ENCODE measurements around the gene PLA2G12B.
"Not testable (repeated sequence)": the region's sequence is repeated elsewhere in the genome, so short reads cannot be mapped to it uniquely, and the experiment has no call there.

Gene PLA2G12B, protein sequence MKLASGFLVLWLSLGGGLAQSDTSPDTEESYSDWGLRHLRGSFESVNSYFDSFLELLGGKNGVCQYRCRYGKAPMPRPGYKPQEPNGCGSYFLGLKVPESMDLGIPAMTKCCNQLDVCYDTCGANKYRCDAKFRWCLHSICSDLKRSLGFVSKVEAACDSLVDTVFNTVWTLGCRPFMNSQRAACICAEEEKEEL

DNA sequence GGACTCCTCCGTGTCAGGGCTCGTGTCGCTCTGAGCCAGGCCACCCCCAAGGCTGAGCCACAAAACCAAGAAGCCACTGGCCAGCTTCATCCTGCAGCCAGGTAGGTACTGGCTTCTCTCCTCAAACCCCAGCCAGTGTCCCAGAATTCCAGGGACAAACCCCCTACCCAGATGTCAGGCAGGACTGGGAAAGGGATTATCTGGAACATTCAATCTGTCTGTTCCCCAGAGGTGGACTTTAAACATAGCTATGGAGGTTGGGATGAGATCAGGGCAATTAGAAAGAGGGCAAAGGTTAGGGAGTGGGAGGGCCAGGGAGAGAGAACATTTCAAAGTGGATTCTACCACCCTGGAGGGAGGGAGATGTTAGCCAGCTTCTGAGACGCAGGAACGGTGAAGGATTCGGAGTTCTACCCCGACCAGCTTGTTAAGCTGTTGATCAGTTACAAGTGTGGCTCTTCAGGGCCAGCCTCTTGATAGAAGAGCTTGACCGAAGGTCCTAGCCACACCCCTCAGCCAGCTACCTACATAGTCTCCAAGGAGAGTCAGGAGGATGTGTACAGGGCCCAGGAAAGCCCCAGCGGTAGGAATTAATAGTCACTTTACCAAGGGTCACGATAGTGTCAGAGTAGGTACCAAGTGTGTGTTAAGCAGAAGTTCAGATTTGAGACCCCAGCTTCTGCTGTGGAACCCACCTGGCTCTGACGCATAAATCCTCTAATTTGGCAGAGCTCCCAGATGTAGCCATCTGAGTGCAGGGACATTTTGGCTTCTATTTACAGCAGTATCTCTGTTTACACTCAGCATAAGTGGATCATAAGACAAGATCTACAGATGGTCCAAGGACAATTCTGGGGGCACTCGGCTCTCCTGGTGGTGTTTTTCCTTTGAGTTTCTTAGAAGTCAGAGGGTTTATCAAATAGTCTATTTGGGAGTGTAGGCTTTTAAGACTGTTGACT lies at the start of gene PLA2G12B:
Gene PLA2G12B (minus strand): TSS at position 211 of the 959 bp plus-strand sequence. CDS start 121 bp downstream, at position 90.
- in situ Hi-C loops (cut with MboI; ENCODE audit: low sequenced_read_pairs), result no loop called here

DNA sequence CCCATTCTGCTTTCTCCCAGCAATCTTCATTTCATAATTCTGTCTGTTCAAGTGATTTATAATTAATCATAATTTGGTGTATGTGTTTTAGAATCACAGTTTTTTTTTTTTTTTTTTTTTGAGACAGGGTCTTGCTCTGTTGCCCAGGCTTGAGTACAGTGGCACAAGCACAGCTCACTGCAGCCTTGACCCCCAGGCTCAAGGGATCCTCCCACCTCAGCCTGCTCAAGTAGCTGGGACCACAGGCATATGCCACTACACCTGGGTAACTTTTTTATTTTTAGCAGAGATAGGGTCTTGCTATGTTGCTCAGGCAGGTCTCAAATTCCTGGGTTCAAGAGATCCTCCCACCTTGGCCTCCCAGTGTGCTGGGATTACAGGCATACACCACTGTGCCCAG lies 49.2 kb upstream of the PLA2G12B start:
- in situ Hi-C loops (cut with MboI; ENCODE audit: low sequenced_read_pairs), result no loop called here

DNA sequence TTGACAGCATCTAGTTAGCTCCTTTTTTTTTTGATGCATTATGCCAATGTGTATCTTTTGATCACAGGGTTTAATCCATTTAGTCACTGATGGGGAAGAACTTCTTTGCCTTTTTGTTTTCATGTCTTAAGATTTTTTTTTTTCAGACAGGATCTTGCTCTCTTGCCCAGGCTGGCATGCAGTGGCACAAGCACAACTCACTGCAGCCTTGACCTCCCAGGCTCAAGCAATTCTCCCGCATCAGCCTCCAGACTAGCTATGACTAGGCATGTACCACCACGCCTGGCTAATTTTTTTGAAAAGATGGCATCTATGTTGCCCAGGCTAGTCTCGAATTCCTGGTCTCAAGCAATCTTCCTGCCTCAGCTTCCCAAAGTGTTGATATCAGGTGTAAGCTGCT lies 46.4 kb upstream of the PLA2G12B start:
- in situ Hi-C loops (cut with MboI; ENCODE audit: low sequenced_read_pairs), result no loop called here

DNA sequence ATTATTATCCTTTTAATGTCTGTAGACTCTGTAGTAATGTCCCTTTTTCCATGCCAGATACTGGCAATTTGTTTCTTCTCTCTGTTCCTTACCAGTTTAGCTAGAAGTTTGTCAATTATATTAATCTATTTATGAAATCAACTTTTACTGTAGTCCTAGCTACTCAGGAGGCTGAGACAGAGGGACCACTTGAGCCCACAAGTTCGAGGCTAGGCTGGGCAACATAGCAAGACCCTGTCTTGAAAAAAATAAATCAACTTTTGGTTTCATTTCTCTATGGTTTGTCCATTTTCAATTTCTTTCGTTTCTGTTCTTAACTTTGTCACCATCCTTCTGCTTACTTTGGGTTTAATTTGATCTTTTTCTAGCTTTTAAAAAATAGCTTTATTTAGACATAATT lies 42.5 kb upstream of the PLA2G12B start:
- in situ Hi-C loops (cut with MboI; ENCODE audit: low sequenced_read_pairs), result no loop called here

DNA sequence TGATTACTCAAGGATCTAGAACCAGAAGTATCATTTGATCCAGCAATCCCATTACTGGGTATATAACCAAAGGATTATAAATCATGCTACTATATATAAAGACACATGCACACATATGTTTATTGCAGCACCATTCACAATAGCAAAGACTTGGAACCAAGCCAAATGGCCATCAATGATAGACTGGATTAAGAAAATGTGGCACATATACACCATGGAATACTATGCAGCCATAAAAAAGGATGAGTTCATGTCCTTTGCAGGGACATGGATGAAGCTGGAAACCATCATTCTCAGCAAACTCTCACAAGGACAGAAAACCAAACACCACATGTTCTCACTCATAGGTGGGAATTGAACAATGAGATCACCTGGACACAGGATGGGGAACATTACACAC lies 40.9 kb upstream of the PLA2G12B start:
- in situ Hi-C loops (cut with MboI; ENCODE audit: low sequenced_read_pairs), result not testable (repeated sequence)

GRCh38 chr10:72989771-72990170 lies 35.2 kb upstream of the PLA2G12B start:
- in situ Hi-C loops (cut with MboI; ENCODE audit: low sequenced_read_pairs), result not testable (repeated sequence)

DNA sequence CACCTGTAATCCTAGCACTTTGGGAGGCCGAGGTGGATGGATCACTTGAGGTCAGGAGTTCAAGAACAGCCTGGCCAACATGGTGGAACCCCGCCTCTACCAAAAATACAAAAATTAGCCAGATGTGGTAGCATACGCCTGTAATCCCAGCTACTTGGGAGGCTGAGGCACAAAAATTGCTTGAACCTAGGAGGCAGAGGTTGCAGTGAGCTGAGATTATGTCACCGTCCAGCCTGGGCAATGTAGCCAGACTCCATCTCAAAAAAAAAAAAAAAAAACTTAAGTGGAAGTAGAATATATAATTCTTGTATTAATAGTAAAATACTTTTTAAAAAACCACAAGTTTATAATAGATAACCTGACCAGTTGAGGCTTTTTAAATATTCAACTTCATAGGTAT lies 30.0 kb upstream of the PLA2G12B start:
- in situ Hi-C loops (cut with MboI; ENCODE audit: low sequenced_read_pairs), result not testable (repeated sequence)

DNA sequence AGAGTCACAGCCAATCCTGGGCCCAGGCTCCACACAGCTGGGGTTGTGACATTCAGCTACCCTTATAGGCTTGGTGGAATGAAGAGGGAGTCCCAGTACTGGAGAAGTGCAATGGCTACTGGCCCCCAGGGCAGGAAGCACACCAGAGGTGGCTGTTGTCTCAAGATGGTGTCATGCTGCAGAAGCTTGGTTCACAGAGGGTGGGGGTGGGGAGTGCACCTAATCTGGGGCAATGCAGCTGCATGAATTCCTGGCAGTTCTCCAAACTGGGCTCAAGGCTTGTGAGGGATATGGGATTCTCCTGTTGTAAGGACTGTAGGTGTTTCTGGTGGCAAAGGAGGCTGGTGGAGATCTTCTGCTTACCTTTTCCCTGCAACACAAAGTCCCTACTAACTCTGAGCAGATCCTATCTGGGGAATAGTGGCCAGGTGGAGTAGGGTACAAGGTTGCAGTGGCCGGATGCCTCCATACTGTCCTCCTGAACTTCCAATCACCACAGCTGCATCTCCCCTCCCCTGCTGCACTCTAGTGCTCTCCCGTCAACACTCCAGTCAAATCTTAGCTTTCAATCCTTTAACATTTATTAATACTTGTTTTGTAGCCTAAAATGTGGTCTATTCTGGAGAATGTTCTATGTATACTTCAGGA lies 27.4 kb upstream of the PLA2G12B start:
- in situ Hi-C loops (cut with MboI; ENCODE audit: low sequenced_read_pairs), result no loop called here

DNA sequence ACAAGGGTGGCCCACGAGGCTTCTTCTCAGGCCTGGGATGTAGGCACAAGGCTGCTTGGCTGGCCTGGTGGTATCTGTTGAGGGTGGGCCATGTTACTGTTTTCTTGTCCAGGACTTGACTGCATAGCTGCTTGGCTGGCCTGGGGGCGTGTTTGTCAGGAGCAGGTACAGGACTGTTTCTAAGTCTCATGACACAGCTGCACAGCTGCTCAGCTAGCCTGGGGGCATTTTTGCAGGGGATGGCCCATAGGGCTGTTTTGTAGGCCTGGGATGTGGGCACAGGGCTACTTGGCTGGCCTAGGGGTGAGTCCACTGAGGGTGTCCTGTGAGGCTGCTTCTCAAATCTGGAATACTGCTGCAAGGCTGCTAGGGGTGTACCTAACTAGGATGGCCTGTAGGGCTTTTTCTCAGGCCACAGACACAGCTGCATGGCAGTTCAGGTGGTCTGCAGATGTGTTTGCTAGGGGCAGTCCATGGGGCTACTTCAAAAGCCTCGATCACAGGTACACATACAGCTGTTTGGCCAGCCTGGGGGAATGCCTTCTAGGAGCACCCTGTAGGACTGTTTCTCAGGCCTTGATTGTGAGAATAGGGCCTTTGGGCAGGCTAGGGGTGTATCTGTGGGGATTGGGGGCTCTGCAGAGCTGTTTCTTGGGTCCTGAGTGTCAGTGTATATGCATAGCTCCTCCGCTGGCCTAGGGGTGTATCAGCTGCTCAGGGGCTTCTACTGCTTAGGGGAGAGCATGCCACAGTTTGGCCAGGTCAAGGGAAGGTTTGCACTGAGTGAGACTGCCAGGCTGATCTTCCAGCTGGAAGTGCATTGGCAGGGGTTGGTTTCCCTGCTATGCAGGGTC lies 26.6 kb upstream of the PLA2G12B start:
- in situ Hi-C loops (cut with MboI; ENCODE audit: low sequenced_read_pairs), result no loop called here

- in situ Hi-C loops (cut with MboI; ENCODE audit: low sequenced_read_pairs), result no loop called here
These were observed 25.7 kb upstream of the PLA2G12B start for GRCh38 chr10:72980348-72980747.

GRCh38 chr10:72979709-72980108 lies 25.1 kb upstream of the PLA2G12B start:
- in situ Hi-C loops (cut with MboI; ENCODE audit: low sequenced_read_pairs), result no loop called here

DNA sequence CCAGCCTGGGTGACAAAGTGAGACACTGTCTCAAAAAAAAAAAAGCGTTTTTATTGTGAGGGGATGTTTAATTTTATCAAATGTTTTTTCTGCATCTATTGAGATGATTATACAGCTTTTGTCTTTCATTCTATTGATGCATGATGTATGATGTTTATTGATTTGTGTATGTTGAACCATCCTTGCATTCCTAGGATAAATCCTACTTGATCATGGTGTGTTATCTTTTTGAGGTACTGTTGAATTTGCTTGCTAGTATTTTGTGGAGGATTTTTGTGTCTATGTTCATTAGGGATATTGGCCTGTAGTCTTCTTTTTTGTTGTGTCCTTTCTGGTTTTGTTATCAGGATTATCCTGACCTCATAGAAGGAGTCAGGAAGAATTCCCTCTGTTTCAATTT lies 22.3 kb upstream of the PLA2G12B start:
- in situ Hi-C loops (cut with MboI; ENCODE audit: low sequenced_read_pairs), result no loop called here

- in situ Hi-C loops (cut with MboI; ENCODE audit: low sequenced_read_pairs), result no loop called here
These were observed 1.4 kb upstream of the PLA2G12B start for GRCh38 chr10:72956001-72956400.

GRCh38 chr10:72954230-72954595 lies 393 bp downstream of the PLA2G12B start:
- in situ Hi-C loops (cut with MboI; ENCODE audit: low sequenced_read_pairs), result no loop called here

GRCh38 chr10:72953687-72954086 lies 919 bp downstream of the PLA2G12B start:
- in situ Hi-C loops (cut with MboI; ENCODE audit: low sequenced_read_pairs), result no loop called here

- in situ Hi-C loops (cut with MboI; ENCODE audit: low sequenced_read_pairs), result no loop called here
These were observed 1.9 kb downstream of the PLA2G12B start for GRCh38 chr10:72952642-72953158.

DNA sequence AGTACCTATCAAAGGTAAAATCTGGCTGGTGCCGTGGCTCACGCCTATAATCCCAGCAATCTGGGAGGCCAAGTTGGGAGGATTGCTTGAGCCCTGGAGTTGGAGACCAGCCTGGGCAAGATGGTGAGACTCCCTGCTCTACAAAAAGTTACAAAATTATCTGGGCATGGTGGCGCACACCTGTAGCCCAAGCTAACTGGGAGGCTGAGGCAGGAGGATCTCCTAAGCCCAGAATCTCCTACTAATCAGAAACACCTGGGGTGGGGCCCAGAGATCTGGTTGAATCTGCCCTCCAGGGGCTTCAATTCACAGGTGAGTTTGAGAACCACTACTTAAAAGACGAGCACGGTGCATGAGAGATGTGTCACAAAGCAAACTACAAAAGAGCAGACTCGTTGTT lies 2.4 kb downstream of the PLA2G12B start:
- in situ Hi-C loops (cut with MboI; ENCODE audit: low sequenced_read_pairs), result no loop called here

DNA sequence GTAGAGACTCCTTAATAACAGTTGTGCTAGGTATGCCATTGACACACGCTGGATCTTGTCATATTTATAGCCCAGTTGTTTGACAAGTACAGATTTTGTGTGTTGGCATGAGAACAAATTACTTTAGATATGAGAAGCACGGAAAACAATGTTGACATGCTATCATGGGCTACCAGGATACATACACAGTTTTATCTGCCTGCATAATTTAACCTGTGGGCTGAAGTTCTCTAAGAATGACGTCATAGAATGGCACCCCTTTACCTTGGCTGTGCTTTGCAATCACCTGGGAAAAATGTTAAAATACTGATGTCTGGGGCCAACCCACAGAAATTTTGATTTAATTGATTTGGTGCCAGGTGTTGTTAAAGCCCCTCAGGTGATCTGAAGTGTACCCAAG lies 2.8 kb downstream of the PLA2G12B start:
- in situ Hi-C loops (cut with MboI; ENCODE audit: low sequenced_read_pairs), result no loop called here

GRCh38 chr10:72948762-72949161 lies 5.8 kb downstream of the PLA2G12B start:
- in situ Hi-C loops (cut with MboI; ENCODE audit: low sequenced_read_pairs), result no loop called here

DNA sequence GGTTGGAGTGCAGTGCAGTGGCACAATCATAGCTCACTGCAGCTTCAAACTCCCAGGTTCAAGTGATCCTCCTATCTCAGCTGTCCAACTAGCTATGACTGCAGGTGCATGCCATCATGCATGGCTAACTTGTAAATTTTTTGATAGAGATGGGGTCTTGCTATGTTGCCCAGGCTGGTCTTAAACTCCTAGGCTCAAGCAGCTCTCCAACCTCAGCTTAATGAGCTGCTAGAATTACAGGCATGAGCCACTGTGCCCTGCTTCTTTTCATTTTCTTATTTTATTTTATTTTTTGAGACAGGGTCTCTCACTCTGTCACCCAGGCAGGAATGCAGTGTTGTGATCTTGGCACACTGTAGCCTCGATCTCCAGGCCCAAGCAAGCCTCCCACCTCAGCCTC lies 7.6 kb downstream of the PLA2G12B start:
- in situ Hi-C loops (cut with MboI; ENCODE audit: low sequenced_read_pairs), result no loop called here
